ENCODE results near the gene DUOX2. TPM values are rescaled to one million over a fixed set of nuclear protein-coding genes. Genes with fewer than 3 reads are reported as not detected.

DUOX2 gene
- polyA plus RNA-seq, 1 donor (not counting 4 experiments of a cell fraction or from before 2014, with no cell fraction given): 0.31 TPM

DNA sequence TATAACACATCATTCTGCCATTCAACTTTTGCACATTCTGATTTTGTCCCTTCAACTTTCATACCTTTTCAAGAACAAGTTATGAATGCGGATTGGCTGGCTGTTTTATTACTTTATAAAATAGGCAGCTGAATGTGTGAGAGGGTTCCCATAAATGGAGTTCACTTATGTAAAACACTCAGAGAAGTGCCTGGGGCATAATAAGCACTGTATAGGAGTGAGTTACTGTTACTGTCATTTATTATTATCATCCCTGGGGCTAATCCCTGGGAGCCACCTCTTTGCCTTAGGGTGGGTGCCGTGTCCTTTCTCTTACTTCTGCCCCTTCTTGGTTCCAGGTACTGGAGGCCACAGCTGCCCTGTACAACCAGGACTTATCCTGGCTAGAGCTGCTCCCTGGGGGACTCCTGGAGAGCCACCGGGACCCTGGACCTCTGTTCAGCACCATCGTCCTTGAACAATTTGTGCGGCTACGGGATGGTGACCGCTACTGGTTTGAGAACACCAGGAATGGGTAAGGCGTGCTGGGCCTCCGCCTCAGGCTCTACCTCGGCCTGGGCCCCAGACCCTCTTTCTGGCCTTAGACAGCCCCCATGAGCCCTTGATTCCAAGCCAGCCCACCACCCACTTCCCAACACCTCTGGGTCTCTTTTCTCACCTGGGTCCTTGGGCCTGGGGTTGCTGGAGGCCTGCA, 26.7 kb upstream of the DUOX2 start:
- H3K27me3 ChIP-seq (ENCODE audit: control insufficient read depth, extremely low read depth, insufficient read depth, low read length): no peaks in the 10 kb centered on the region
- no peak overlapping the region for H2AFZ ChIP-seq (ENCODE audit: control insufficient read depth, low read length)
- no peak for FAIRE-seq
- no peaks in the 10 kb centered on the region for H3K79me2 ChIP-seq (ENCODE audit: control insufficient read depth, insufficient read depth, low read length)
- no peak overlapping the region for H3K4me3 ChIP-seq (ENCODE audit: control insufficient read depth in 2 of 3, extremely low read depth in 1 of 3, insufficient read depth in 2 of 3, low read depth in 1 of 3, low read length in 3 of 3)
- H3K4me1 ChIP-seq (ENCODE audit: control insufficient read depth, extremely low read depth, insufficient read depth, low read length): no peaks in the 10 kb centered on the region
- no peaks in the 10 kb centered on the region for H3K9me1 ChIP-seq (ENCODE audit: control insufficient read depth, extremely low read depth, insufficient read depth, low read length)
- no peaks in the 10 kb centered on the region for H3K9me3 ChIP-seq (ENCODE audit: control insufficient read depth, low read depth, low read length)
- no peak for TF ChIP-seq EZH2 (IDR thresholded peaks at IDR 0.05; ENCODE audit: low read length)
- TF ChIP-seq, protein P1, sequence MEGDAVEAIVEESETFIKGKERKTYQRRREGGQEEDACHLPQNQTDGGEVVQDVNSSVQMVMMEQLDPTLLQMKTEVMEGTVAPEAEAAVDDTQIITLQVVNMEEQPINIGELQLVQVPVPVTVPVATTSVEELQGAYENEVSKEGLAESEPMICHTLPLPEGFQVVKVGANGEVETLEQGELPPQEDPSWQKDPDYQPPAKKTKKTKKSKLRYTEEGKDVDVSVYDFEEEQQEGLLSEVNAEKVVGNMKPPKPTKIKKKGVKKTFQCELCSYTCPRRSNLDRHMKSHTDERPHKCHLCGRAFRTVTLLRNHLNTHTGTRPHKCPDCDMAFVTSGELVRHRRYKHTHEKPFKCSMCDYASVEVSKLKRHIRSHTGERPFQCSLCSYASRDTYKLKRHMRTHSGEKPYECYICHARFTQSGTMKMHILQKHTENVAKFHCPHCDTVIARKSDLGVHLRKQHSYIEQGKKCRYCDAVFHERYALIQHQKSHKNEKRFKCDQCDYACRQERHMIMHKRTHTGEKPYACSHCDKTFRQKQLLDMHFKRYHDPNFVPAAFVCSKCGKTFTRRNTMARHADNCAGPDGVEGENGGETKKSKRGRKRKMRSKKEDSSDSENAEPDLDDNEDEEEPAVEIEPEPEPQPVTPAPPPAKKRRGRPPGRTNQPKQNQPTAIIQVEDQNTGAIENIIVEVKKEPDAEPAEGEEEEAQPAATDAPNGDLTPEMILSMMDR (optimal IDR thresholded peaks at IDR 0.05 in 1 of 3, IDR thresholded peaks at IDR 0.05 in 1 of 3, conservative IDR thresholded peaks at IDR 0.05 in 1 of 3; ENCODE audit: extremely low read depth in 1 of 3, insufficient read depth in 2 of 3, low read length in 3 of 3): no peak
- dilution Hi-C loops (cut with MboI; ENCODE audit: extremely low pct_ligation_motif_present, low sequenced_read_pairs): no loop called here
- no peak overlapping the region for H3K27ac ChIP-seq (ENCODE audit: control insufficient read depth, insufficient read depth, low read length)
- peaks cover 17 to 48% of the 10 kb centered on the region in 2 experiments for H3K36me3 ChIP-seq (ENCODE audit: control insufficient read depth in 2 of 2, extremely low read depth in 1 of 2, insufficient read depth in 2 of 2, low read length in 2 of 2)
- H3K9ac ChIP-seq (ENCODE audit: control insufficient read depth, extremely low read depth, insufficient read depth, low read length): no peak overlapping the region
- no peak overlapping the region for H3K4me2 ChIP-seq (ENCODE audit: control insufficient read depth, extremely low read depth, insufficient read depth, low read depth, low read length)
- DNase-seq (ENCODE audit: low read depth, low spot score): no peak
- H4K20me1 ChIP-seq (ENCODE audit: control insufficient read depth, extremely low read depth, insufficient read depth, low read length): no peaks in the 10 kb centered on the region

DNA sequence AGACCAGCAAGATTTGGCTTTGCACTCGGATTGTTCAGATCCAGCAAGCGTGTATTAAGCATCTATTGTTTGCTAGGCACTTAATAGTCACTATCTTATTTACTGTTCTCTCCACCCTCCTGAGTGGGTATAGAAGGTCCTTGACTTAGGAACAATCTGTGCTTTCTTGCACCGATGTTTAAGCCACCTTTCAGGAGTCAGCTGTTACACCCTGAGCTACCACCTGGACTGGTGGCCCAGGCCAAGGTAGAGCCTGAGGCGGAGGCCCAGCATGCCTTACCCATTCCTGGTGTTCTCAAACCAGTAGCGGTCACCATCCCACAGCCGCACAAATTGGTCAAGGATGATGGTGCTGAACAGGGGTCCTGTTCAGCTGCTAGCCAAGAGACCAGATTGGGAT, 25.8 kb upstream of the DUOX2 start:
- H3K27ac ChIP-seq (ENCODE audit: control insufficient read depth, insufficient read depth, low read length): no peak overlapping the region
- H3K9me3 ChIP-seq (ENCODE audit: control insufficient read depth, low read depth, low read length): no peaks in the 10 kb centered on the region
- TF ChIP-seq EZH2 (IDR thresholded peaks at IDR 0.05; ENCODE audit: low read length): no peak
- TF ChIP-seq, protein P1 (optimal IDR thresholded peaks at IDR 0.05 in 1 of 3, IDR thresholded peaks at IDR 0.05 in 1 of 3, conservative IDR thresholded peaks at IDR 0.05 in 1 of 3; ENCODE audit: extremely low read depth in 1 of 3, insufficient read depth in 2 of 3, low read length in 3 of 3): no peak
- no peaks in the 10 kb centered on the region for H3K9me1 ChIP-seq (ENCODE audit: control insufficient read depth, extremely low read depth, insufficient read depth, low read length)
- no peak overlapping the region for H3K4me2 ChIP-seq (ENCODE audit: control insufficient read depth, extremely low read depth, insufficient read depth, low read depth, low read length)
- H3K4me1 ChIP-seq (ENCODE audit: control insufficient read depth, extremely low read depth, insufficient read depth, low read length): no peaks in the 10 kb centered on the region
- H3K9ac ChIP-seq (ENCODE audit: control insufficient read depth, extremely low read depth, insufficient read depth, low read length): no peak overlapping the region
- FAIRE-seq: no peak
- no peaks in the 10 kb centered on the region for H3K79me2 ChIP-seq (ENCODE audit: control insufficient read depth, insufficient read depth, low read length)
- dilution Hi-C loops (cut with MboI; ENCODE audit: extremely low pct_ligation_motif_present, low sequenced_read_pairs): no loop called here
- H2AFZ ChIP-seq (ENCODE audit: control insufficient read depth, low read length): no peak overlapping the region
- no peaks in the 10 kb centered on the region for H4K20me1 ChIP-seq (ENCODE audit: control insufficient read depth, extremely low read depth, insufficient read depth, low read length)
- no peaks in the 10 kb centered on the region for H3K27me3 ChIP-seq (ENCODE audit: control insufficient read depth, extremely low read depth, insufficient read depth, low read length)
- no peak for DNase-seq (ENCODE audit: low read depth, low spot score)
- no peak overlapping the region for H3K4me3 ChIP-seq (ENCODE audit: control insufficient read depth in 2 of 3, extremely low read depth in 1 of 3, insufficient read depth in 2 of 3, low read depth in 1 of 3, low read length in 3 of 3)
- H3K36me3 ChIP-seq (ENCODE audit: control insufficient read depth in 2 of 2, extremely low read depth in 1 of 2, insufficient read depth in 2 of 2, low read length in 2 of 2): peaks cover 11 to 44% of the 10 kb centered on the region in 2 experiments

All from keratinocyte (primary cell).